IPS-NIHi7 (cell line): ENCODE data around the gene LRR1.
A peak's percentile ranks its signal among the peaks of the same experiment; 100 is the strongest.
"Not testable (repeated sequence)": the region's sequence is repeated elsewhere in the genome, so short reads cannot be mapped to it uniquely, and the experiment has no call there.

Source experiments
- DNase-seq: peaks from one replicate; pipeline ENCODE4 v3.0.0; 2012; ENCODE audit warnings: mixed read lengths; ENCODE audit errors: extremely low spot score

The LRR1 gene

GRCh38 chr14:49623941-49624839, 25.4 kb downstream of the LRR1 start:
- DNase-seq: no peak

- DNase-seq: peak; percentile 93
Observed at GRCh38 chr14:49633640-49634546, 35.2 kb downstream of the LRR1 start.

GRCh38 chr14:49634547-49635334, 36.0 kb downstream of the LRR1 start, which contains the start of gene DNAAF2:
Gene DNAAF2, minus strand, starts transcription at chr14:49635244. Its CDS starts 95 bp downstream, at chr14:49635149.
- peak; percentile 52 for DNase-seq

DNA sequence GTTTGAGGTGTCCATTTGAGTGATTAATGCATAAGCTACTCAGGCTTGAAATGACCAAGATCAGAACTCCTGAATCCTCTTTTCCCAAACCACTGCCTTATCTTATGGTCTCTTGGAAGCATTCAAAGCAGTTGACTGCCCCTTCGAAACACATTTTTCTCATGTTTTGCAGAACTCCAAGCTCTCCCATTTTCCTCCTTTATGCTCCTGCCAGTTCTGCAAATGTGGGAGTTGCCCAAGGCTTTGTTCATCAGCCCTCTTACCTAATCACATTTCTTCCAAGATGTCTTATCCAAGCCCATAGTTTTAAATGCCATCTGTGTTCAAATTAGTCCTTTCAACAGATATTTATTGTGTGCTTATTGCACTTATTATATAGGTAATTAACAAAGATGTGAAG, 38.1 kb downstream of the LRR1 start:
- no peak for DNase-seq

DNA sequence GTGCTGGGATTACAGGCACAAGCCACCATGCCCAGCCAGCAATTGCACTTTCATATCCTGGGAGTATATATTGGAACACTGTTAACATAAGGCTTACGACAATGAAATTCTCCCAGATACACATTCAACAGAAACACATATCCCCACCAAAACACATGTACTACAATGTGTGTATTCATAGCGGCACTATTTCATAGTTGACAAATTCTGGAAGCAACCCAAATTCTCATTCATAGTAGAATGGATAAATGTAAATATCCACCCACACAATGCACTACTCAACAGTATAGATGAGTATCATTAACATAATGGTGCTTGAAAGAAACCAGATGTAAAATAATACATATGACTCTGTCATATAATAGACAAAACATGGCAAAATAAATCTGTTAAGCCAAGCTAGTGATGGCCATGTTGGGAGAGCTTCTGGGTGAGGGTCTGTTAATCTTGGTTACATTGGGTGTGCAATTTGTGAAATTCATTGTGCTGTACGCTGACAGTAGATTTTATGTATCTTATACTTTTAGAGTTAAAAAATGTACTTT, 38.9 kb downstream of the LRR1 start:
- no peak for DNase-seq

- no peak for DNase-seq
Observed at GRCh38 chr14:49640540-49641417, 42.0 kb downstream of the LRR1 start.

DNA sequence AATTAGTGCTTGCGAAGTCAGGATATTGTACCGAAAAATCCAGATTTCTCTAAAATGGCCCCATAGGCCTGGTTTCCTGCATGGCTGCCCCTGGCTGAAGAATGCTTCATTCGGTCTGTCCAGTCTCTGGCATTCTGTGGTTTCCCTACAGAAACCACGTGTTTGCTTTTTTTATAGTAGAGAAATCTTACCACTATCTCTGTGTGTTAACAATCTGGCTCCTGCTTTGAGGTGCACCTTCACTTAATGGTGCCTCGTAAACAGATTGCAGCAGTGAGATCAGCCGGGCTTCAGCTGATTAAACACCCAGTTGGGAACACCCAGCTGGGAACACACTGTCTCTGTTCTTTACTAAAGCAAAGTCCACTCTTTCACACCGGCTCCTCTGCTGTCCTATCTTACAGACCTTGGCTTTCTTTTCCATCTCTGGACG, 43.0 kb downstream of the LRR1 start:
- DNase-seq: no peak

- DNase-seq: no peak
Observed at GRCh38 chr14:49642163-49642562, 43.4 kb downstream of the LRR1 start.

GRCh38 chr14:49653508-49653907, 54.8 kb downstream of the LRR1 start:
- no peak for DNase-seq

- DNase-seq: no peak
Observed at GRCh38 chr14:49654511-49654910, 55.8 kb downstream of the LRR1 start.

DNA sequence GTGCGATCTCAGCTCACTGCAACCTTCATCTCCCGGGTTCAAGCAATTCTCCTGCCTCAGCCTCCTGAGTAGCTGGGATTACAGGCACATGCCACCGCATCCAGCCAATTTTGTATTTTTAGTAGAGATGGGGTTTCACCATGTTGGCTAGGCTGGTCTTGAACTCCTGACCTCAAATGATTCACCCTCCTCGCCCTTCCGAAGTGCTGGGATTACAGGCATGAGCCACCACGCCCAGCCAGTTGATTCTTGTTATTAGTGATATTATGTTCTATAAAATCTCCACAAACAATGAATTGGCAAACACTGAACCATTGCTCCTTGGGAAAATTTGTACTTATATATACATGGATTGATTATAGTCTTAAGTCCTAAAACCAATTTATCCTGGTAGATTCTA, 58.8 kb downstream of the LRR1 start:
- not testable (repeated sequence) for DNase-seq

- no peak for DNase-seq
Observed at GRCh38 chr14:49659526-49660455, 61.1 kb downstream of the LRR1 start.
